Dendritic cell treated with granulocyte-macrophage colony-stimulating factor and Interleukin-4, amounts not matched to agents 40 ng/mL and 50 ng/mL, for 4 days (primary cell): ENCODE results near the gene ZSCAN2.

Source experiments
- H3K27ac Mint-ChIP-seq: one replicate; pipeline ENCODE4 v1.8.0; 2022; ENCODE audit warnings: mild to moderate bottlenecking, mixed read lengths
- H3K27me3 Mint-ChIP-seq: one replicate; pipeline ENCODE4 v1.8.0; 2022; ENCODE audit warnings: mild to moderate bottlenecking, mixed read lengths
- H3K36me3 Mint-ChIP-seq: one replicate; pipeline ENCODE4 v1.8.0; 2022; ENCODE audit warnings: low read depth, mixed read lengths
- H3K4me1 Mint-ChIP-seq: one replicate; pipeline ENCODE4 v1.8.0; 2022; ENCODE audit warnings: low read depth, mixed read lengths
- H3K4me3 Mint-ChIP-seq: one replicate; pipeline ENCODE4 v1.8.0; 2022; ENCODE audit warnings: mild to moderate bottlenecking, moderate library complexity, mixed read lengths
- H3K9me3 Mint-ChIP-seq: one replicate; pipeline ENCODE4 v1.8.0; 2022; ENCODE audit warnings: mixed read lengths
- intact Hi-C: fragments of 100-400 bp; cut with micrococcal nuclease; formaldehyde crosslinking; loops from one replicate; pipeline ENCODE4 v1.15.0; 2022

ZSCAN2 gene

DNA sequence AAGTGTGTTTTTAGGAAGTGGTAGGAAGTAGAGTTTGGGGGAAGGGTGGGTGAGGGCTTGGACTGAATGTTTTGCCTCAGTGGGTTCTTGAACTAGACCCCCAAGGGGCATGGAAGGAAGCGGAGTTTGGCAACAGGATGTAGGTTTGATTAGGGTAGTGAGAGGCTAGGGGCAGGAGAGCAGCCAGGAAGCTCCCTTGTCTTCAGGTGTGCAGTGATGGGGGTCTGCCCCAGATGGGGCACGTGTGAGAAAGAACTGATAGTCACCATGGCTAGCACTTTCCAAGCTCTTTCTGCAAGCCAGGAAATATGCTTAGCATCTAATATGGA lies 4.7 kb downstream of the ZSCAN2 start:
- Mint-ChIP-seq H3K4me1 (peaks cover 34% of the 10 kb centered on the region), H3K4me3 (no peak overlapping the region), H3K27ac (no peak overlapping the region), H3K36me3 (peaks cover 56% of the 10 kb centered on the region), H3K27me3 (no peaks in the 10 kb centered on the region), H3K9me3 (no peaks in the 10 kb centered on the region)
- intact Hi-C loops: no loop called here

DNA sequence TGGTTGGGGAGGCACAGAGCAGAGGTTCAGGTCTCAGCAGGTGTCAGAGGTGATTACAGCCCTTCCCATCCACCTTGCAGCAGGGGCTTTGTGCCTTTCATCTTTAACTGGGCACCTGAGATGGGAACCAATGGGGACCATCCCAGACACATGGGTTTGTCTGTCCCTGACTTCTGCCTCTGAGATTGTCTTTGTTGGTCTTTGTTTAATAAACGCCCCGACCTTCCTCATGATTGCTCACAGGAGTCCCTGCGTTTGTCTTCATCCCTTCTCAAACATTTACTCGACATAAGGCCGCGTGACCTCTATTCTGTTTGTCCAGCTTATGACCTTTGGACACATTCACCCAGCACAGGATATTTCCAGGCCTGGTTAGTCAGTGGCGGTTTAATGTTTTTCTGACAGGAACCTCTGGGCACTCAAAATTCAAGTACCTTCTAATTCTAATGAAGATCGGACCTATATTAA lies 5.9 kb downstream of the ZSCAN2 start:
- H3K27ac Mint-ChIP-seq: no peak overlapping the region
- peaks cover 48% of the 10 kb centered on the region for H3K36me3 Mint-ChIP-seq
- no peak overlapping the region for H3K4me3 Mint-ChIP-seq
- intact Hi-C loops: no loop called here
- H3K4me1 Mint-ChIP-seq: peaks cover 29% of the 10 kb centered on the region
- no peaks in the 10 kb centered on the region for H3K9me3 Mint-ChIP-seq
- no peaks in the 10 kb centered on the region for H3K27me3 Mint-ChIP-seq

DNA sequence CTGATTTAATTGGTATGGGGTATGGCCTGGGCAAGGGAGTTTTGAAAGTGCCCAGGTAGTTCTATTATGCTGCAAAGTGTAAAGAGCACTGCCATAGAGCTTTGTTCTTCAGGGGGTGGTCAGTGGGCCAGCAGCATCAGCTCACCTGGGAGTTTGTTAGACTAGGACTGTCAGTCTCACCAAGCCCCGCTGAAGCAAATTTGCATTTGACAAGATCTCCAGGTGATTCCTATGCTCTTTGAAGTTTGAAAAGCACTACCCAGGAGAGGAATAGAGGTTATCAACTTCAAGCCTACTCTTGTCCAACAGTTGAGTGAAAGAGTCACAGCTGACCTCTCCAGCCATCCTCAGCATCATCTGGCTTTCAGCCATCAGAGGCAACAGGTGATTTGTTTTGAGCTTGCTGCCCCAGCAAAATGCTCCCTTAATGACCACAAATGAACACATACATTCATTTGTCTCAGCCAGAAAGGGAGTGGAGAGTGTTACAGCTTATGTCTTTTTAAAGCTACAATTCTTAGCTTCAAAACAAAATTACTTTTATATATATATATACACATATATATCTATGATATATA lies 8.0 kb downstream of the ZSCAN2 start:
- no peak overlapping the region for H3K27ac Mint-ChIP-seq
- peaks cover 24% of the 10 kb centered on the region for H3K4me1 Mint-ChIP-seq
- H3K9me3 Mint-ChIP-seq: no peaks in the 10 kb centered on the region
- intact Hi-C loops: no loop called here
- H3K36me3 Mint-ChIP-seq: peaks cover 42% of the 10 kb centered on the region
- no peak overlapping the region for H3K4me3 Mint-ChIP-seq
- H3K27me3 Mint-ChIP-seq: no peaks in the 10 kb centered on the region

DNA sequence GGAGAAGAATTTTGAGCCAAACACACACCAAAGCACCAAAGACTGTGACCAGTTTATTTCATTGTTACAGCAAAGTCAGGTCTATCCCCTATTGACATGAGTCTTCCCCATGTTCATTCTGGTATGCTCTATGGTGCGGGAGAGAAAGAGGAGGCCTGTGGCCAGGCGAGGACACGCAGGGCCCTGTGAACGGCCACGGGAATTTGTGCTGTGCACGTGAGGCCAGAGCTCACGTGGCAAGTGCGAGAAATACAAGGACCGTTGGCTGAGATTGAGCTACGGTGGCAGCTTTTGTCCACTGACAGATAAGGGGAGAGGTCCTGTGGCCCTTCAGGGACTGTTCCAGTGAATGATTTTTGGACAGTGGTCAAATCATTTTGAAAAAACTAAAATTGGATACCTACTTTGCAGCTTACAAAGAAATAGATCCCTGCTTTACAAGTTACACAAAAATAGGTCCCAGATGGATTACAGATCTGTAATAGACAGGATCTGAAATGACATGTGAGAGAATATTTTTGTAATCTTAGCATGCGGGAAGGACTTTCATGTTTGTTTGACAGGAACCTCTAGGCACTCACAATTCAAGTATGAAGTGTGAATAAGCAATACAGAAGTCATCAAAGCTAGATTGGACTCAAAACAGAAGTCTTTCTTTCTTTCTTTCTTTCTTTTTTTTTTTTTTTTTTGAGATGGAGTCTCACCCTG lies 9.2 kb downstream of the ZSCAN2 start:
- intact Hi-C loops: no loop called here
- H3K9me3 Mint-ChIP-seq: no peaks in the 10 kb centered on the region
- H3K4me1 Mint-ChIP-seq: peaks cover 27% of the 10 kb centered on the region
- H3K27me3 Mint-ChIP-seq: no peaks in the 10 kb centered on the region
- no peak overlapping the region for H3K27ac Mint-ChIP-seq
- peaks cover 33% of the 10 kb centered on the region for H3K36me3 Mint-ChIP-seq
- no peak overlapping the region for H3K4me3 Mint-ChIP-seq

DNA sequence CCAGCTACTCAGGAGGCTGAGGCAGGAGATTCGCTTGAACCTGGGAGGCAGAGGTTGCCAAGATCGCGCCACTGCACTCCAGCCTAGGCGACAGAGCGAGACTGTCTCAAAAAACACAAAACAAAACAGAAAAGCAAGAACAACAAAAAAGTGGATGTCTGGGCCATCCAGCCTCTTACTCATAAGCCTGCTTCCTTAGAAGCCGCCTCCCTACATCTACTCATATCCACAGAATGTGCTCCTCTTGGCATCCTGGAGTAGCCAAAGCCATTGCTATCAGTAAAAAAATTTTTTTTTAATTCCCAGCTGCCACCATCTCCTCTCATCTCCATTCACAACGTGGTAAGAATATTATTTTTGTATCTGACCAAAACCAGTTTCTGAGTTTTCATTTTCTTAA lies 10.8 kb downstream of the ZSCAN2 start:
- peaks cover 23% of the 10 kb centered on the region for H3K36me3 Mint-ChIP-seq
- H3K9me3 Mint-ChIP-seq: no peaks in the 10 kb centered on the region
- no peak overlapping the region for H3K27ac Mint-ChIP-seq
- H3K4me1 Mint-ChIP-seq: peaks cover 31% of the 10 kb centered on the region
- no peaks in the 10 kb centered on the region for H3K27me3 Mint-ChIP-seq
- H3K4me3 Mint-ChIP-seq: no peak overlapping the region
- intact Hi-C loops: no loop called here

DNA sequence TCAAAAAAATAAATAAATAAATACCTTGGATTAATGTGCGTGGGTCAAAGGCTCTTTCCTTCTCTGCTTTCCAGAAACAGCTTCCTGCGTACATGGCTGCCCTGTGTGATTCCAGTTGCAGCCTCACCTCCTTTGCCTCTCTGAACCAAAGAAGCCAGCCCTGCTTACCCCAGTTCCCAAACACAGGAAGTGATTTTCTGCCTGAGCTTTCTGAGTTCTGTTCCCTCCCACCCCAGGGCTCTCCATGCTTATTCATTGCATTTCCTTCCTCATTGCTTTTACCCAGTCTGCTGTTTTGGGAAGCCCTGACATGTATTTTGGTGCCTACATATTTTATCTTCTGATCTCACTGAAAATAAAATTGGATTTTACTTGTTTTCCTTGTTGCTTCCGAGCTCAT lies 15.4 kb downstream of the ZSCAN2 start:
- Mint-ChIP-seq H3K27ac (peak overlapping the region; percentile 89), H3K9me3 (peaks cover 12% of the 10 kb centered on the region), H3K4me1 (peaks cover 32% of the 10 kb centered on the region), H3K27me3 (no peaks in the 10 kb centered on the region), H3K4me3 (peak overlapping the region; percentile 59), H3K36me3 (peaks cover 17% of the 10 kb centered on the region)
- intact Hi-C loops: no loop called here

DNA sequence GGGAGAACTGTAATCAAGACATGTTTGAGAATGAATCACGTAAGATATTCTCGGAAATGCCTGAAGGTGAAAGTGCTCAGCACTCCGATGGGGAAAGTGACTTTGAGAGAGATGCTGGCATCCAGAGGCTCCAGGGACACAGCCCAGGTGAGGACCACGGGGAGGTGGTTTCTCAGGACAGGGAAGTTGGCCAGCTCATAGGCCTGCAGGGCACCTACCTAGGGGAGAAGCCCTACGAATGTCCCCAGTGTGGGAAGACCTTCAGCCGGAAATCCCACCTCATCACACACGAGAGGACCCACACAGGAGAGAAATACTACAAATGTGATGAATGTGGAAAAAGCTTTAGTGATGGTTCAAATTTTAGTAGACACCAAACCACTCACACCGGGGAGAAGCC lies 19.8 kb downstream of the ZSCAN2 start:
- H3K9me3 Mint-ChIP-seq: peaks cover 27% of the 10 kb centered on the region
- H3K36me3 Mint-ChIP-seq: peaks cover 44% of the 10 kb centered on the region
- no peak overlapping the region for H3K27ac Mint-ChIP-seq
- no peak overlapping the region for H3K4me3 Mint-ChIP-seq
- no peaks in the 10 kb centered on the region for H3K27me3 Mint-ChIP-seq
- H3K4me1 Mint-ChIP-seq: peaks cover 23% of the 10 kb centered on the region
- intact Hi-C loops: no loop called here

DNA sequence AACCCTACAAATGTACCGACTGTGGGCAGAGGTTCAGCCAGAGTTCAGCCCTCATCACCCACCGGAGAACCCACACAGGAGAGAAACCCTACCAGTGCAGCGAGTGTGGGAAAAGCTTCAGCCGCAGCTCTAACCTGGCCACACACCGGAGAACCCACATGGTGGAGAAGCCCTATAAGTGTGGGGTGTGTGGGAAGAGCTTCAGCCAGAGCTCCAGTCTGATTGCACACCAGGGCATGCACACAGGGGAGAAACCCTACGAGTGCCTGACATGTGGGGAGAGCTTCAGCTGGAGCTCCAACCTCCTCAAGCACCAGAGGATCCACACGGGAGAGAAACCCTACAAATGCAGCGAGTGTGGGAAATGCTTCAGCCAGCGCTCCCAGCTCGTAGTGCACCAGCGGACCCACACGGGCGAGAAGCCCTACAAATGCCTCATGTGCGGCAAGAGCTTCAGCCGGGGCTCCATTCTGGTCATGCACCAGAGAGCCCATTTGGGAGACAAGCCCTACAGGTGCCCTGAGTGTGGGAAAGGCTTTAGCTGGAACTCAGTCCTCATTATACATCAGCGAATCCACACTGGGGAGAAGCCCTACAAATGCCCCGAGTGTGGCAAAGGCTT lies 20.7 kb downstream of the ZSCAN2 start:
- Mint-ChIP-seq H3K36me3 (peaks cover 41% of the 10 kb centered on the region), H3K9me3 (peaks cover 27% of the 10 kb centered on the region), H3K27ac (no peak overlapping the region), H3K4me1 (peaks cover 14% of the 10 kb centered on the region), H3K4me3 (no peak overlapping the region), H3K27me3 (no peaks in the 10 kb centered on the region)
- intact Hi-C loops: no loop called here

DNA sequence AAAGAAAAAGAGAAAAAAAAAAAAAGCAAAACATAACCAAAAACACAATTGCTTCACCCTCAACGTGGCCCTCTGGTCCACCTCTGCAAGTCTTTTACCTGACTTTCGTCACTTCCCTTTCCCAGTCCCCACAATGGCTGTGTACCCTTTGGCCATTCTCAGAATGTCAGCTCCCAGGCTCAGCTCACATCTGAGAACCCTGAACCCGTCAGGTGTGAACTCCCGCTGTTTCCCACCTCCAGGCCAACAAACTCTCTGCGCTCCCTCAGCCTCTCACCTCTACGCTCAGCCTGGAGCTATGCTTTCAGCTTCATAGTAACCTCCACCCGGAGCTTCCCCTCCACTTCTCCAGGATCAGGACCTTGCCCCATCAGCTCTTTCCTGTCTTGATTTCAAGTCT lies 23.6 kb downstream of the ZSCAN2 start:
- intact Hi-C loops: no loop called here
- Mint-ChIP-seq H3K4me1 (peaks cover 7% of the 10 kb centered on the region), H3K27ac (no peak overlapping the region), H3K9me3 (peaks cover 27% of the 10 kb centered on the region), H3K27me3 (no peaks in the 10 kb centered on the region), H3K4me3 (no peak overlapping the region), H3K36me3 (peaks cover 41% of the 10 kb centered on the region)

DNA sequence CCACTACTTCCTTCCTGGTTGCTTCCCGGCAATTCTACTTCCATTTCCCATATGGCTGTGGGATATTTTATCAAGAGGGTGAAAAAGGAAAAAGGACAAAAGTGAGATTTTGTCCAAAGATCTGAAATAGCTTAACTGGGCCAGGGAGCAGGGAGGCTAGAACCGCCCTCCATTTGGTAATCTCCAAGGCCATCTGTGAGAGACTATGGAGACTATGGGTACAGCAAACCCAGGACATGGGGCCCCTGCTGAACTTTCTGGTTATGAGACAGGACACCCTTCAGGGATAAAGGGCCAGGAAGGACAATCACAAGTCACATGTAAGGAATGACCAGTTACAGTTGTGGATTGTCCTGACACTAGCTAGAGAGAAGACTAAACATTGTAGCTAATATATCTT lies 24.3 kb downstream of the ZSCAN2 start:
- no peak overlapping the region for H3K4me3 Mint-ChIP-seq
- no peak overlapping the region for H3K27ac Mint-ChIP-seq
- H3K27me3 Mint-ChIP-seq: no peaks in the 10 kb centered on the region
- H3K9me3 Mint-ChIP-seq: peaks cover 26% of the 10 kb centered on the region
- intact Hi-C loops: no loop called here
- H3K4me1 Mint-ChIP-seq: peaks cover 15% of the 10 kb centered on the region
- peaks cover 41% of the 10 kb centered on the region for H3K36me3 Mint-ChIP-seq

DNA sequence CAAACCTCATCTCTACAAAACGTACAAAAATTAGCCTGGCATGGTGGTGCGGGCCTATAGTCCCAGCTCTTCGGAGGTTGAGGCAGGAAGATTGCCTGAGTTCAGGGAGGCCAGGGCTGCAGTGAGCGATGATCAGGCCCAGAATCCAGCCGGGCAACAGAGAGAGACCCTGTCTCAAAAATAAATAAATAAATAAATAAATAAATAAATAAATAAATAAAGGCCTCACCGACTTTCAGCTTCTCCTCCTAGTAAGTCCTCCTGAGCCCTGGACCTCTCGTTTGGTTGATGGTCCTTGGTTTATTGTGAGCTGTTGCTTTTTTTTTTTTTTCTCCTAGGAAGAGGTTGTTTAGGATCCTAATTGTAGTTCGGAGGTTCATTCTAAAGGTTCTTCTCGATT lies 28.2 kb downstream of the ZSCAN2 start:
- intact Hi-C loops: no loop called here
- Mint-ChIP-seq H3K36me3 (peaks cover 23% of the 10 kb centered on the region), H3K4me3 (no peak overlapping the region), H3K27me3 (no peaks in the 10 kb centered on the region), H3K4me1 (peaks cover 38% of the 10 kb centered on the region), H3K9me3 (no peaks in the 10 kb centered on the region), H3K27ac (no peak overlapping the region)

DNA sequence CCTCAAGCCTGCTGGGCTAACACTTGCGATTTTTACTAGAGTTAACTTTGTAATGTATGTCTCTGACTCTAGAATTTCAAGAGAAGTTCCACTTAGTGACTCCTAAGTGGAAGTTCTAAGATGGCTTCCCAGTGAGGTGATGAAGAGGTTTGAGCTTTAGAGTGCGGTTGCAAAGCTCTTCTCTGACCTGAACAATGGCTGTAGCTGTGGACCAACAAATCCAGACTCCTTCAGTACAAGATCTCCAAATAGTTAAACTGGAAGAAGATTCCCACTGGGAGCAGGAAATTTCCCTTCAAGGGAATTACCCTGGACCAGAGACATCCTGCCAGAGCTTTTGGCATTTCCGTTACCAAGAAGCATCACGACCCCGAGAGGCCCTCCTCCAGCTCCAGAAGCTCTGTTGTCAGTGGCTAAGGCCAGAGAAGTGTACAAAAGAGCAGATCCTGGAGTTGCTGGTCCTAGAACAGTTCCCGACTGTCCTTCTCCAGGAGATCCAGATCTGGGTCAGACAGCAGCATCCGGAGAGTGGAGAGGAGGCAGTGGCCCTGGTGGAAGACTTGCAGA lies 31.0 kb downstream of the ZSCAN2 start:
- peaks cover 46% of the 10 kb centered on the region for H3K4me1 Mint-ChIP-seq
- intact Hi-C loops: loop anchor here (1.0 to 10.0 kb wide), 3 partner anchors 23 to 353 kb away; partner anchors contain the start of genes PDE8A and WDR73
- no peaks in the 10 kb centered on the region for H3K9me3 Mint-ChIP-seq
- H3K4me3 Mint-ChIP-seq: peak overlapping the region; percentile 86
- H3K36me3 Mint-ChIP-seq: peaks cover 34% of the 10 kb centered on the region
- peak overlapping the region; percentile 94 for H3K27ac Mint-ChIP-seq
- no peaks in the 10 kb centered on the region for H3K27me3 Mint-ChIP-seq

DNA sequence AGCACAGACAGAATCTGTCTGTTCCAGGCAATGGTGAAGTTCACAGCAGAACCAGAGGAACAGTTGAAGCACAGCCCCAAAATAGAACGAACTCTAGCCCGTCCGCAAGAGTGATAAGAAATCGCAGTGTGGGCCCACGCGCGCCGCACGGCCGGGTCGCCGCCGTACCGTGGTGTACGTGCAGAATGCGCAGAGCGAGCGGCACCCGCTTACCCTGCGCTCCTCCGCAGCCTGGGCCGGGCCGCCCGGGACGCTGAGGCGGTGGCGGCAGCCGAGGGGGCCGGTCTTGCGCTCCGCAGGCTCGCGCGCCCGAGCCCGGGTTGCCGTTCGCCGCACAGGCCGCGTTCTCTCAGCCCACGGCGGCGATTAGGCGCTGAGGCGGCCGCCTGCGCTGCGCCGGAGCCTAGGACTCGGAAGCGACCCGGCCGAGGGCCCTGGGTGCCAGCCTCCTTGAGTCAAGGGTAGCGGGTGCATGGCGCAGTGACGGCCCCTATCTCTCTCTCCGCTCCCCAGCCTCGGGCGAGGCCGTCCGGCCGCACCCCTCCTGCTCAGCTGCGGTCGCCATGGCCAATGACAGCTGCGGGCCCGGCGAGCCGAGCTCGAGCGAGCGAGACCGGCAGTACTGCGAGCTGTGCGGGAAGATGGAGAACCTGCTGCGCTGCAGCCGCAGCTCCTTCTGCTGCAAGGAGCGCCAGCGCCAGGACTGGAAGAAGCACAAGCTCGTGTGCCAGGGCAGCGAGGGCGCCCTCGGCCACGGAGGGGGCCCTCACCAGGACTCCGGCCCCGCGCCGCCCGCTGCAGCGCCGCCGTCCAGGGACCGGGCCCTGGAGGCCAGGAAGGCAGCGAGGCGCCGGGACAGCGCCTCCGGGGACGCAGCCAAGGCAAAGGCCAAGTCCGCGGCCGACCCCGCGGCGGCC lies 32.8 kb downstream of the ZSCAN2 start:
- Mint-ChIP-seq H3K36me3 (peaks cover 52% of the 10 kb centered on the region), H3K9me3 (no peaks in the 10 kb centered on the region), H3K27ac (peak overlapping the region; percentile 83), H3K4me1 (peaks cover 46% of the 10 kb centered on the region), H3K27me3 (no peaks in the 10 kb centered on the region), H3K4me3 (peak overlapping the region; percentile 86)
- intact Hi-C loops: loop anchor here (10.0 kb wide), 1 partner anchor 351 kb away; the partner anchor contains the start of gene PDE8A
